OCI-LY3 (cell line): ENCODE results near the gene UBE2E2.
"Not testable (repeated sequence)": the region's sequence is repeated elsewhere in the genome, so short reads cannot be mapped to it uniquely, and the experiment has no call there.

Experiments
- H2AFZ ChIP-seq: fragments of 200-600, 300-600 bp; shearing (Covaris generic); 2 replicates; pipeline ENCODE4 v1.6.0; 2014; ENCODE audit warnings: antibody characterized with exemption, low read depth, low read length
- H3K27ac ChIP-seq: fragments of 200-600, 300-600 bp; sonication (generic); 2 replicates; pipeline ENCODE4 v1.5.1; 2014; ENCODE audit warnings: mild to moderate bottlenecking, low read length, moderate library complexity, mixed read lengths
- H3K27me3 ChIP-seq: fragments of 200-600, 300-600 bp; sonication (generic); 2 replicates; pipeline ENCODE4 v1.6.1; 2014; ENCODE audit warnings: low read depth, low read length, mixed read lengths
- H3K36me3 ChIP-seq: fragments of 200-600, 300-600 bp; sonication (generic); replicated peaks from 2 replicates; pipeline ENCODE3; 2014; ENCODE audit warnings: low read depth, low read length, mixed read lengths
- H3K4me1 ChIP-seq: fragments of 300-600, 200-600 bp; sonication (generic); 2 replicates; pipeline ENCODE4 v1.6.1; 2014; ENCODE audit warnings: low read length, mixed read lengths
- H3K4me2 ChIP-seq: fragments of 200-600, 300-600 bp; sonication (generic); 2 replicates; pipeline ENCODE4 v1.6.1; 2014; ENCODE audit warnings: low read length, mixed read lengths
- H3K4me3 ChIP-seq: fragments of 300-600, 200-600 bp; sonication (generic); 2 replicates; pipeline ENCODE4 v1.5.1; 2014; ENCODE audit warnings: antibody characterized with exemption, mild to moderate bottlenecking, low read length, moderate library complexity
- H3K79me2 ChIP-seq: fragments of 300-600, 200-600 bp; shearing (Covaris generic); 2 replicates; pipeline ENCODE4 v1.6.1; 2014; ENCODE audit warnings: mild to moderate bottlenecking, low read length, mixed read lengths
- H3K9ac ChIP-seq: fragments of 300-600, 200-600 bp; shearing (Covaris generic); 2 replicates; pipeline ENCODE4 v1.6.0; 2014; ENCODE audit warnings: mild to moderate bottlenecking, low read length, moderate library complexity
- H3K9me3 ChIP-seq: fragments of 200-600, 300-600 bp; shearing (Covaris generic); 2 replicates; pipeline ENCODE4 v1.6.1; 2014; ENCODE audit warnings: low read length, mixed read lengths; ENCODE audit not compliant: insufficient read depth
- H4K20me1 ChIP-seq: fragments of 200-600, 300-600 bp; sonication (generic); 2 replicates; pipeline ENCODE4 v1.6.1; 2016; ENCODE audit warnings: low read length, mixed read lengths; ENCODE audit not compliant: insufficient read depth
- EZH2phosphoT487 ChIP-seq: fragments of 200-600 bp; shearing (Covaris generic); IDR thresholded peaks from 2 replicates; pipeline ENCODE4 v1.6.1; 2018; ENCODE audit warnings: antibody characterized with exemption, mixed run types, low read depth
- TF ChIP-seq, protein P1 (sequence below): fragments of 200-600, 300-600 bp; sonication (generic); IDR thresholded peaks from 2 replicates; pipeline ENCODE4 v1.5.1; 2014; ENCODE audit warnings: antibody characterized with exemption, low read length, low read depth

UBE2E2 gene

DNA sequence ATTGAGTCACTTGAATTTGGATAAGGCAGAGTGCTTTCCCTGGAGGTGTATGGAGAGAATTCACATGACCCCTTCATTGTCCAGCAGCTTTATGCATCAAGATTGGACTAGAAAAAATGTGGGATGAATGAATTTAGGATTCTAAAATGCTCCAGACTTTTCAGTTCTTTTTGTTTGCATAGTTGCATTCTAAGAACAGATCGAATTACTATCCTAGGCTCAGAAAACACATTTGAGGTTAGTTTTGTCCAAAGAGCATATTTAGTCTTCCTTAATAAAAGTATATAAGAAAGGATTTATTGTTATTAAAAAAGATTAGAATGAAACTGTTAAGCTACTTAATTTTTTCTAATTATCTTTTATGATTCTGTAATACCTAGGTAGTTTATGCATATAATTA is 127.4 kb downstream of the UBE2E2 start:
- TF ChIP-seq, protein P1, sequence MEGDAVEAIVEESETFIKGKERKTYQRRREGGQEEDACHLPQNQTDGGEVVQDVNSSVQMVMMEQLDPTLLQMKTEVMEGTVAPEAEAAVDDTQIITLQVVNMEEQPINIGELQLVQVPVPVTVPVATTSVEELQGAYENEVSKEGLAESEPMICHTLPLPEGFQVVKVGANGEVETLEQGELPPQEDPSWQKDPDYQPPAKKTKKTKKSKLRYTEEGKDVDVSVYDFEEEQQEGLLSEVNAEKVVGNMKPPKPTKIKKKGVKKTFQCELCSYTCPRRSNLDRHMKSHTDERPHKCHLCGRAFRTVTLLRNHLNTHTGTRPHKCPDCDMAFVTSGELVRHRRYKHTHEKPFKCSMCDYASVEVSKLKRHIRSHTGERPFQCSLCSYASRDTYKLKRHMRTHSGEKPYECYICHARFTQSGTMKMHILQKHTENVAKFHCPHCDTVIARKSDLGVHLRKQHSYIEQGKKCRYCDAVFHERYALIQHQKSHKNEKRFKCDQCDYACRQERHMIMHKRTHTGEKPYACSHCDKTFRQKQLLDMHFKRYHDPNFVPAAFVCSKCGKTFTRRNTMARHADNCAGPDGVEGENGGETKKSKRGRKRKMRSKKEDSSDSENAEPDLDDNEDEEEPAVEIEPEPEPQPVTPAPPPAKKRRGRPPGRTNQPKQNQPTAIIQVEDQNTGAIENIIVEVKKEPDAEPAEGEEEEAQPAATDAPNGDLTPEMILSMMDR: no peak
- TF ChIP-seq EZH2phosphoT487: no peak
- H3K9me3 ChIP-seq: no peaks in the 10 kb centered on the region
- H3K27me3 ChIP-seq: no peaks in the 10 kb centered on the region
- peaks cover 10% of the 10 kb centered on the region for H3K4me1 ChIP-seq
- H4K20me1 ChIP-seq: peaks cover 6% of the 10 kb centered on the region; the same call in 1 of the 2 replicates
- H3K4me2 ChIP-seq: no peak overlapping the region
- H3K4me3 ChIP-seq: no peak overlapping the region
- H3K79me2 ChIP-seq: peaks cover 36% of the 10 kb centered on the region
- H3K36me3 ChIP-seq: no peaks in the 10 kb centered on the region
- H2AFZ ChIP-seq: no peak overlapping the region
- H3K9ac ChIP-seq: no peak overlapping the region
- H3K27ac ChIP-seq: no peak overlapping the region

DNA sequence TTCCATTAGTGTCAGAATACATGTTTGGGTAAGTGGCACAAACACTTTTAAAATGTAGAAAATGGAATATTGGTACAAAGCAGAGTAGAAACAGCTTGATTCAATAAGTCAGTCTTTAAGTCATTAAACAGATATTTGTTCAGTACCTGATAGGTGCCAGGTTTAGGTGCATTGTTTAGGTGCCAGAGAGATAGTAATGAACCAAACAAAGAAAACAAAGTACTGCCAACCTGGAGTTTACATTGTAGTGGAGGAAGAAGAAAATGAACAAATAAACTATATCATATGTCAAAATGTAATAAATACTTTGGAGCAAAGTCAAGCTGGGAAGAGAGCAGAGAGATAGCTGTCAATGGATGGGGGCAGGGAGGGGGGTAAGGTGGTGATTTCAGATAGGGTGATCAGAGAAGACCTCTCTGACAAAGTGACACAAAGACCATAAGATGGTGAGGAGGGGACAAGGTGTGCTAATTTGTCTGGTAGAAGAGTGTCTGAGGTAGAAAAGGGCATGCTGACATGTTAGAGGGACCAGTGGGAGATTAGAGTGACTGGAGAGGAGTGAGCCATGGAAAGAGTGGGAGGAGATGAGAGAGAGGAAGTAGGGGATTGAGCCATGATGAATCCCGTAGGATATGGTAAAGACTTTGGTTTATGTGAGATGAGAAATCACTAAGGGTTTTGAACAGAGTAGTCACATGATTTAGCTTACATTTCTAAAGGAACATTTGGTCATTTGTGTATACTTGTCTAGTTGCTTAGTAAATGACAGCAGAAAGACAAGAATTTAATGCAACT is 128.2 kb downstream of the UBE2E2 start:
- H3K36me3 ChIP-seq: no peaks in the 10 kb centered on the region
- peaks cover 34% of the 10 kb centered on the region for H3K79me2 ChIP-seq
- H3K4me3 ChIP-seq: no peak overlapping the region
- no peak for TF ChIP-seq EZH2phosphoT487
- TF ChIP-seq, protein P1: no peak
- no peak overlapping the region for H2AFZ ChIP-seq
- H3K27me3 ChIP-seq: no peaks in the 10 kb centered on the region
- H3K27ac ChIP-seq: no peak overlapping the region
- 0 out of 2 replicates have a peak, but pooled peaks cover 3% of the 10 kb centered on the region for H4K20me1 ChIP-seq
- no peak overlapping the region for H3K9ac ChIP-seq
- no peak overlapping the region for H3K4me2 ChIP-seq
- no peaks in the 10 kb centered on the region for H3K9me3 ChIP-seq
- peaks cover 10% of the 10 kb centered on the region; the same call in 1 of the 2 replicates for H3K4me1 ChIP-seq

DNA sequence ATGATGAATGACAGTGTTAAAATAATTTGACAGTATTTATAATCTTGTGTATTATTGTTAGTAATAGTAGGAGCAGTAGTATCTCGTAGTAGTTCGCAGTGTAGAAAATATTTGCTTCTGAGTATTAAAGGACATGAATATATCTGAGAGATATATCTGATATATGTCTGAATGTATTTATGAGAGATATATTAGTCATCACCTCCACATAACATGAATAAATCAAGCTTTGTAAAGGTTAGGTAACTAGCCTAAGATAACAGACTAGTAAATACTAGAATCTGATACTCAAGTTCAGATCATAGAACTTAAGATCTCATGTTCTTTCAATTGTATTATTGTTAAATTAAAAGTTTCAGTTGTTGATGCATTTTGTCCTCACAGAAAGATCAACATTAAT is 130.5 kb downstream of the UBE2E2 start:
- peaks cover 42% of the 10 kb centered on the region for H3K79me2 ChIP-seq
- H2AFZ ChIP-seq: no peak overlapping the region
- no peaks in the 10 kb centered on the region for H3K36me3 ChIP-seq
- H3K27ac ChIP-seq: no peak overlapping the region
- peaks cover 9% of the 10 kb centered on the region; the same call in 1 of the 2 replicates for H3K4me1 ChIP-seq
- H3K4me2 ChIP-seq: no peak overlapping the region
- no peaks in the 10 kb centered on the region for H3K27me3 ChIP-seq
- H4K20me1 ChIP-seq: no peaks in the 10 kb centered on the region
- no peak overlapping the region for H3K9ac ChIP-seq
- H3K4me3 ChIP-seq: no peak overlapping the region
- TF ChIP-seq, protein P1: no peak
- no peak for TF ChIP-seq EZH2phosphoT487
- no peaks in the 10 kb centered on the region for H3K9me3 ChIP-seq

DNA sequence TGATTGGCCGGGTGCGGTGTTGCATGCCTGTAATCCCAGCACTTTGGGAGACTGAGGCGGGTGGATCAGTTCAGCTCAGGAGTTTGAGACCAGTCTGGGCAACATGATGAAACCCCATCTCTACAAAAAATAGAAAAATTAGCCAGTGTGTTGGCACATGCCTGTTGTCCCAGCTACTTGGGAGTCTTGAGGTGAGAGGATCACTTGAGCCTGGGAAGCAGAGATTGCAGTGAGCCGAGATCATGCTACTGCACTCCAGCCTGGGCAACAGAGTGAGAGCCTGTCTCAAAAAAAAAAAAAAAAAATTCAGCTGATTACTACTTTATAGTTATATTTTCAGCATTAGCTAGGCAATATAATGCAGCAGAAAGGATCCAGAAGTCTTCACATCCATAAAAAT is 133.7 kb downstream of the UBE2E2 start:
- H2AFZ ChIP-seq, H3K9ac ChIP-seq, H3K9me3 ChIP-seq, H3K27me3 ChIP-seq, H3K4me3 ChIP-seq, H3K27ac ChIP-seq, H3K36me3 ChIP-seq, H3K4me2 ChIP-seq: not testable (repeated sequence)
- Histone ChIP-seq H3K79me2 (peaks cover 48% of the 10 kb centered on the region), H4K20me1 (peaks cover 13% of the 10 kb centered on the region), H3K4me1 (peaks cover 32% of the 10 kb centered on the region)
